Liver (tissue), 9 donors: ENCODE data around the gene JMJD7. TPM values are rescaled to one million over a fixed set of nuclear protein-coding genes. Genes with fewer than 3 reads are reported as not detected.

Experiments used
- DNase-seq: peaks from one replicate; pipeline ENCODE4 v3.0.0-alpha.2; 2017; ENCODE audit warnings: low spot score
- H3K27ac ChIP-seq, 2 donors: one replicate each; pipeline ENCODE4 v1.7.0; 2013; ENCODE audit warnings: inconsistent platforms in 2 of 2, low read length in 2 of 2, control low read depth in 1 of 2, low read depth in 1 of 2, mild to moderate bottlenecking in 1 of 2
- H3K27me3 ChIP-seq, 4 donors: one replicate each; pipeline versions ENCODE4 v1.6.1 to v1.7.0; 2013; ENCODE audit warnings: low read length in 3 of 4, inconsistent platforms in 1 of 4, mild to moderate bottlenecking in 1 of 4, moderate library complexity in 1 of 4; ENCODE audit not compliant: control insufficient read depth in 4 of 4, insufficient read depth in 4 of 4
- H3K36me3 ChIP-seq, 4 donors: one replicate each; pipeline versions ENCODE4 v1.6.1 to v1.7.0; 2013; ENCODE audit warnings: low read length in 3 of 4, mild to moderate bottlenecking in 3 of 4, low read depth in 1 of 4, moderate library complexity in 1 of 4; ENCODE audit not compliant: control insufficient read depth in 4 of 4, insufficient read depth in 3 of 4
- H3K4me1 ChIP-seq, 4 donors: one replicate each; pipeline versions ENCODE4 v1.6.1 to v1.7.0; 2013; ENCODE audit warnings: low read length in 3 of 4, mild to moderate bottlenecking in 3 of 4, moderate library complexity in 1 of 4; ENCODE audit not compliant: control insufficient read depth in 4 of 4, insufficient read depth in 4 of 4
- H3K4me3 ChIP-seq, 3 donors: one replicate each; pipeline versions ENCODE4 v1.6.1 to v1.7.0; 2013; ENCODE audit warnings: low read length in 3 of 3, control low read depth in 1 of 3, low read depth in 1 of 3, mild to moderate bottlenecking in 1 of 3
- H3K9ac ChIP-seq, 2 donors: one replicate each; pipeline ENCODE4 v1.7.0; 2013; ENCODE audit warnings: low read length in 2 of 2, mild to moderate bottlenecking in 2 of 2, moderate library complexity in 2 of 2, control low read depth in 1 of 2, low read depth in 1 of 2
- H3K9me3 ChIP-seq, 4 donors: one replicate each; pipeline versions ENCODE4 v1.6.1 to v1.7.0; 2013; ENCODE audit warnings: low read length in 3 of 4; ENCODE audit not compliant: control insufficient read depth in 4 of 4
- ATF3 ChIP-seq: IDR thresholded peaks from 2 replicates; pipeline ENCODE4 v1.6.1; 2016; ENCODE audit warnings: antibody characterized with exemption
- CTCF ChIP-seq: fragments of 150-350 bp; IDR thresholded peaks from 2 replicates; pipeline ENCODE4 v1.5.1; 2017; ENCODE audit warnings: improper control_type of control experiment, low read depth, low read length; ENCODE audit not compliant: missing input control
- FOXA1 ChIP-seq: IDR thresholded peaks from 2 replicates; pipeline ENCODE4 v1.6.1; 2016; ENCODE audit warnings: antibody characterized with exemption
- FOXA2 ChIP-seq: IDR thresholded peaks from 2 replicates; pipeline ENCODE4 v1.6.1; 2016; ENCODE audit warnings: antibody characterized with exemption
- GABPA ChIP-seq, 2 donors: IDR thresholded peaks in 1 of 2; conservative IDR thresholded peaks in 1 of 2; 2 replicates each; pipeline ENCODE4 v1.6.1; 2016; ENCODE audit warnings: antibody characterized with exemption in 2 of 2, mild to moderate bottlenecking in 1 of 2, moderate library complexity in 1 of 2
- HNF4A ChIP-seq, 2 donors: conservative IDR thresholded peaks; 2 replicates each; pipeline ENCODE4 v1.6.1; 2016; ENCODE audit warnings: antibody characterized with exemption in 2 of 2, mild to moderate bottlenecking in 2 of 2
- HNF4G ChIP-seq: IDR thresholded peaks from 2 replicates; pipeline ENCODE4 v1.6.1; 2016; ENCODE audit warnings: antibody characterized with exemption
- MAX ChIP-seq: IDR thresholded peaks from 2 replicates; pipeline ENCODE4 v1.6.1; 2016; ENCODE audit warnings: antibody characterized with exemption
- NR2F2 ChIP-seq: IDR thresholded peaks from 2 replicates; pipeline ENCODE4 v1.6.1; 2016; ENCODE audit warnings: antibody characterized with exemption
- RXRA ChIP-seq, 2 donors: IDR thresholded peaks; 2 replicates each; pipeline ENCODE4 v1.6.1; 2017 to 2018; ENCODE audit warnings: antibody characterized with exemption in 2 of 2, mild to moderate bottlenecking in 1 of 2
- SP1 ChIP-seq: IDR thresholded peaks from 2 replicates; pipeline ENCODE4 v1.6.1; 2018; ENCODE audit warnings: antibody characterized with exemption, mild to moderate bottlenecking
- TAF1 ChIP-seq: conservative IDR thresholded peaks from 2 replicates; pipeline ENCODE4 v1.6.1; 2016; ENCODE audit warnings: antibody characterized with exemption, mild to moderate bottlenecking
- YY1 ChIP-seq: IDR thresholded peaks from 2 replicates; pipeline ENCODE4 v1.6.1; 2016; ENCODE audit warnings: antibody characterized with exemption, mild to moderate bottlenecking
- WGBS: extraction: QIAGEN DNeasy Blood & Tissue Kit; methylation state at CpG from one replicate; pipeline ENCODE4 v1.1.7; 2013; 5-methylcytosine and 5-hydroxymethylcytosine counted together
- polyA plus RNA-seq, 2 donors: library from polyadenylated mRNA; stranded (reverse) in 1 of 2; unstranded in 1 of 2; fragments of 200-250 nt in 1 of 2; fragments of >200 nt in 1 of 2; fragmentation: Nextera tagmentation in 1 of 2; extraction: Ambion mirVana in 1 of 2; gene quantifications; one replicate each; pipeline versions ENCODE4 v1.2.1 to v1.2.3, GENCODE V29; 2013 to 2015
- total RNA-seq, 2 donors: library from RNA; depleted of rRNA; stranded (reverse); fragments of >200 nt; gene quantifications; one replicate each; pipeline ENCODE4 v1.2.3, GENCODE V29; 2014
- donor health status: healthy.
- donor health status: healthy.
- donor health status: healthy.
- donor health status: healthy.
- donor health status: healthy.

The JMJD7 gene
- total and polyA plus RNA-seq, 4 donors: 0.75 to 5.9 (median 5.4) TPM

- no peaks in the 10 kb centered on the region for H3K27me3 ChIP-seq
- no peaks in the 10 kb centered on the region for H3K4me1 ChIP-seq
- no peak for DNase-seq
- TF ChIP-seq TAF1 (no peak), MAX (no peak), YY1 (no peak), FOXA1 (no peak), HNF4A (conservative IDR thresholded peaks at IDR 0.05) (no peak), CTCF (no peak), ATF3 (no peak), GABPA (IDR thresholded peaks at IDR 0.05 in 1 of 2, conservative IDR thresholded peaks at IDR 0.05 in 1 of 2) (no peak)
- 86% methylated on average over 17 of the region's 17 CpGs for WGBS
- H3K36me3 ChIP-seq: peaks cover 2 to 11% (median 3%) of the 10 kb centered on the region in 4 donors
- no peak overlapping the region for H3K27ac ChIP-seq
- H3K9ac ChIP-seq: no peak overlapping the region
- H3K9me3 ChIP-seq: no peaks in the 10 kb centered on the region
- no peak overlapping the region for H3K4me3 ChIP-seq
Observed at GRCh38 chr15:41852736-41853590, 25.1 kb downstream of the JMJD7 start.

- no peak for DNase-seq
- 91% methylated on average over 10 of the region's 10 CpGs for WGBS
- Histone ChIP-seq H3K27me3 (no peaks in the 10 kb centered on the region), H3K9ac (no peak overlapping the region), H3K4me3 (no peak overlapping the region), H3K36me3 (peaks cover 0 to 3% (median 0%) of the 10 kb centered on the region in 4 donors), H3K4me1 (no peaks in the 10 kb centered on the region), H3K9me3 (no peaks in the 10 kb centered on the region), H3K27ac (no peak overlapping the region)
- TF ChIP-seq ATF3: no peak
- no peak for TF ChIP-seq YY1
- TF ChIP-seq TAF1: no peak
- TF ChIP-seq SP1: no peak
- TF ChIP-seq NR2F2: no peak
- TF ChIP-seq RXRA (IDR thresholded peaks at IDR 0.05): no peak
- no peak for TF ChIP-seq MAX
- no peak for TF ChIP-seq FOXA2
- TF ChIP-seq HNF4G: no peak
- no peak for TF ChIP-seq CTCF
Observed at GRCh38 chr15:41853831-41854230, 25.9 kb downstream of the JMJD7 start.
